ENCODE data around the gene OR2T2.
"Not testable (repeated sequence)": the region's sequence is repeated elsewhere in the genome, so short reads cannot be mapped to it uniquely, and the experiment has no call there.

OR2T2 gene

DNA sequence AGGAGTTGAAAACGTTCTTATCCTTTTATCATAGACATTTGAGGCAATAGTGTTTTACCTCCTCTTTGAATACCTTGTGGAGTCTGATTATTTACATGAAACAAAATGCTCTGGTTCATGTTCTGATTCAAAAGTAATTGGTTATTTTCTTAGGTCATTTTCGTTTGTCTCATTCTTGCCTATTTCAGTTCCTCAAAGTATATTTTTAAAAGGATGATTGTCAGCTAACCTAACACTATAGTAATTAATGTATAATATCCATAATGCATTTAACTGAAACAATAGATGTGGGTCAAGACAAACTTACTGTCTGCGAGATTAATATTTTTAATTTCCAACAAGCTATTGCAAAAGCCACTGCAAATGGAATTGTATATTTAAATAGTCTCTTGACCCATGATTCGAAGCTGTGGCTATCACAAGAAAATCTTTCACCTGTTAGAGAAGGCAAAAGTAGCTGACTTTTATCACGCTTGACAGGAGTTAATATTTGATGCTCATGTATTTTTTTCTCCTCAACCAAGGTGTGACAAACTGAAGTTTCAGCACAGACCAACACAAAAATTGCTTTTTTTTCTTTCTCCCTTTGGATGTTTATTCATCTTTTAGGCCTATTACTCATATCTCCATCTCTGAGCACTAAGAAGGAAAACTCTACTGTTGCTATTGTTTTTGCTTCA lies 5.2 kb downstream of the OR2T2 start:
- H3K9me3 ChIP-seq (ENCODE audit: insufficient read depth, low read length); H3K4me1 ChIP-seq (ENCODE audit: insufficient read depth, insufficient read length); H3K27me3 ChIP-seq (ENCODE audit: insufficient read depth, insufficient read length); DNase-seq (ENCODE audit: low read depth, low spot score); H3K4me3 ChIP-seq (ENCODE audit: insufficient read length, low read depth); H3K9ac ChIP-seq (ENCODE audit: insufficient read length, low read depth); H3K36me3 ChIP-seq (ENCODE audit: insufficient read depth, insufficient read length, low read length): not testable (repeated sequence)

DNA sequence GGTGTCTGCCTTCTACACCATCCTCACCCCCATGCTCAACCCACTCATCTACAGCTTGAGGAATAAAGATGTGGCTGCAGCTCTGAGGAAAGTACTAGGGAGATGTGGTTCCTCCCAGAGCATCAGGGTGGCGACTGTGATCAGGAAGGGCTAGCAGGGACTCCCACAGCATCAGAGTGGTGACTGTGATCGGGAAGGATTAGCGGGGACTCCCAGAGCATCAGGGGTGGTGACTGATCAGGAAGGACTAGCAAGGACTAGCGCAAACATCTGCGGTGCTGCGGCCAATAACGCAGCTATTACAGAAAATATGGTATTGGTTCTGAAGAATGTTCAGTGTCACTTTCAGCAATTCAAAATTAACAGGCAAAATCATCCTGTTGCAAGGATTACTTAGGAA lies 8.2 kb downstream of the OR2T2 start:
- H3K4me1 ChIP-seq (ENCODE audit: insufficient read depth, insufficient read length); H3K9me3 ChIP-seq (ENCODE audit: insufficient read depth, low read length); H3K9ac ChIP-seq (ENCODE audit: insufficient read length, low read depth); H3K27me3 ChIP-seq (ENCODE audit: insufficient read depth, insufficient read length); DNase-seq (ENCODE audit: low read depth, low spot score); H3K36me3 ChIP-seq (ENCODE audit: insufficient read depth, insufficient read length, low read length); H3K4me3 ChIP-seq (ENCODE audit: insufficient read length, low read depth): not testable (repeated sequence)

DNA sequence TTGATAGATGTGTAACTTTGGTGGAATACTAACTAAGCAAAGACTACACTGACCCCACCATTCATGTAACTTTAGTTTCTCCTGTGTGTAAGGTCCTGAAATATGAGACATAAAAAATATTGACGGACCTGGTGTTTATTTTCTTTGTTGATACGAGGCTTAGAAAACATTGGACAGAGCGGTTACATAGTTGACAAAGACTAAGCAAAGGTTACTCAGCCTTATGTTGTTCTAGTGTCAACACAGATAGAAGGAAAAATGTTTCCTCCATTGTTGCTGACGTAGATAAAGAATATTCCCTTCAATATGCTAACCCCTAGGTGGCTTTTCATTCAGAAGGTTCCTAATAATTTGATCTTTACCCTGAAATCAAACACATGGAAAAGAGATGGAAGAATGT lies 9.6 kb downstream of the OR2T2 start:
- H3K9ac ChIP-seq (ENCODE audit: insufficient read length, low read depth); H3K27me3 ChIP-seq (ENCODE audit: insufficient read depth, insufficient read length); H3K36me3 ChIP-seq (ENCODE audit: insufficient read depth, insufficient read length, low read length); H3K4me3 ChIP-seq (ENCODE audit: insufficient read length, low read depth); H3K9me3 ChIP-seq (ENCODE audit: insufficient read depth, low read length); DNase-seq (ENCODE audit: low read depth, low spot score); H3K4me1 ChIP-seq (ENCODE audit: insufficient read depth, insufficient read length): not testable (repeated sequence)

DNA sequence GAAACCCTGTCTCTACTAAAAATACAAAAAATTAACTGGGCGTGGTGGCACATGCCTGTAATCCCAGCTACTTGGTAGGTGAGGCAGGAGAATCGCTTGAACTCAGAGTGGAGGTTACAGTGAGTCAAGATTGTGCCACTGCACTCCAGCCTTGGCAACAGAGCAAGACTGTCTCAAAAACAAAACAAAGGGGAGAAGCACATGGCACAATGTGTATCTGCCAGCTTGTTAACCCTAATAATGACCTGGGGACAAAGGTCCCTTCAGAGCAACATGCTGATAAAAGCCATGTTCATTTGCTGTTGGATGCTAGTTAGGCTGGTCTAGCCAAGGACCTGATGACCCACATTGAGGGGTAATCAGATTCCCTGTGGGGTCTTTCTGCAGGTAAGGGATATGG lies 11.2 kb downstream of the OR2T2 start:
- H3K9ac ChIP-seq (ENCODE audit: insufficient read length, low read depth); H3K27me3 ChIP-seq (ENCODE audit: insufficient read depth, insufficient read length); H3K4me3 ChIP-seq (ENCODE audit: insufficient read length, low read depth); H3K4me1 ChIP-seq (ENCODE audit: insufficient read depth, insufficient read length); H3K36me3 ChIP-seq (ENCODE audit: insufficient read depth, insufficient read length, low read length); DNase-seq (ENCODE audit: low read depth, low spot score); H3K9me3 ChIP-seq (ENCODE audit: insufficient read depth, low read length): not testable (repeated sequence)

DNA sequence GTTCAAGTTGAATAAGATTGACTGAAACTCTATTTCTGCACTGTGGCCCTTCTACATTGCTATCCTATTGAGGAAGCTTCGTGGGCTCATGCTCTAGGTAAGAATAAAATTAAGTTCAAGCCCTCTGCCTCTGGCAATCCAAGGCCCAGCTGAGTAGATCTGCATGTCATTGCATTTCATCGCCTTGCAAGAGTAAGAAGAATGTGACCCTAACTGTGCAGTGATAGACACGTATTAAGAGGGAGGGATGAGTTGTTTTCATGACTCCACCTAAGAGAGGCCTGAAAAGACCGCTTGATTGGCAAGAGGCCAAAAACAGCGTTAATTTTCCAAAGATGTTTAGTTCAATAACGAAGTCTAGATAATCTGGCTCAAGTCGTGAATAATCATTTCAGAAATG lies 13.7 kb downstream of the OR2T2 start:
- not testable (repeated sequence) for H3K27me3 ChIP-seq (ENCODE audit: insufficient read depth, insufficient read length); DNase-seq (ENCODE audit: low read depth, low spot score); H3K36me3 ChIP-seq (ENCODE audit: insufficient read depth, insufficient read length, low read length); H3K4me1 ChIP-seq (ENCODE audit: insufficient read depth, insufficient read length); H3K4me3 ChIP-seq (ENCODE audit: insufficient read length, low read depth); H3K9me3 ChIP-seq (ENCODE audit: insufficient read depth, low read length); H3K9ac ChIP-seq (ENCODE audit: insufficient read length, low read depth)

DNA sequence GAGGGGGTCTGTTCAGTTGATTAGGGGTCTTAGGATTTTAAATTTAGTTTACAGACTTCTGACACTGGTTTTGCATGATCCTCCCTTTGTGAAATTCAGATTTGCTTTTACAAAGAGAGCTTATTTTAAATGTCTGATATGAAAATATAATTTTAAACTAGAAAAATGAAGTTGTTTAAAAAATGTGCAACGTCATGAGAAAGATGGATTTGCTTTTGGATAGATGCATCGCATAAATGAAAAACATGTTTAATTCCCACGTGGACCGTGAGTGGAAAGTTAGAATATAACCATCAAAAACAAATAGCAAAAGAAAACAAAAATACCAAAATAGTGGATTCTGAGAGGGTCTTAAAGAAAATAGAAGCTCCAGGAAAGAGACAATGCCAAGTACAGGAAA lies 25.7 kb downstream of the OR2T2 start:
- Histone ChIP-seq H3K4me1 (ENCODE audit: insufficient read depth, insufficient read length) (no peaks in the 10 kb centered on the region), H3K9ac (ENCODE audit: insufficient read length, low read depth) (no peak overlapping the region), H3K36me3 (ENCODE audit: insufficient read depth, insufficient read length, low read length) (no peaks in the 10 kb centered on the region), H3K27me3 (ENCODE audit: insufficient read depth, insufficient read length) (no peaks in the 10 kb centered on the region), H3K4me3 (ENCODE audit: insufficient read length, low read depth) (no peak overlapping the region), H3K9me3 (ENCODE audit: insufficient read depth, low read length) (no peaks in the 10 kb centered on the region)
- TF ChIP-seq ZNF274 (IDR thresholded peaks at IDR 0.05; ENCODE audit: low read depth, low read length) (no peak), YY1 (IDR thresholded peaks at IDR 0.05; ENCODE audit: insufficient read depth, insufficient read length) (no peak), SUZ12 (IDR thresholded peaks at IDR 0.05; ENCODE audit: extremely low read depth, insufficient read depth, insufficient read length) (no peak)
- DNase-seq (ENCODE audit: low read depth, low spot score): no peak

DNA sequence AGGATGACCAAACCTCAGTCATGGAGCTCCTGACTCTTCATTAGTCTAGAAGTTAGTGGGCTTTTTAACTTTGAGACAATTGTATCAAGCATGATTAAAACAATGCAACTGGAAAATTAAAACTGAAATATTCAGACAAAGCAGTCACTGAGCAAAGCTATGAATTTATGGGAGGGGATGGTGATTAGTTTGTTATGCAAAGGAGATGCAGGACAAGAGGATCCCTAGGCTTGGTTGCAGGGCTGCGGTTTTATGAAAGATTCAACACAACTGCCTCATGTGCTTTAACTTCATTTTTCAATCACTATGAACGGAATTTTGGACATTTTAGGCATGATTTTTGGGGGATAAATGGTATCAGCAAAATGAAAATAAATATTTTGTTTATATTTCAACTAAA lies 26.7 kb downstream of the OR2T2 start:
- not testable (repeated sequence) for H3K36me3 ChIP-seq (ENCODE audit: insufficient read depth, insufficient read length, low read length); H3K9me3 ChIP-seq (ENCODE audit: insufficient read depth, low read length); H3K27me3 ChIP-seq (ENCODE audit: insufficient read depth, insufficient read length); H3K4me1 ChIP-seq (ENCODE audit: insufficient read depth, insufficient read length); DNase-seq (ENCODE audit: low read depth, low spot score); H3K4me3 ChIP-seq (ENCODE audit: insufficient read length, low read depth); H3K9ac ChIP-seq (ENCODE audit: insufficient read length, low read depth)

DNA sequence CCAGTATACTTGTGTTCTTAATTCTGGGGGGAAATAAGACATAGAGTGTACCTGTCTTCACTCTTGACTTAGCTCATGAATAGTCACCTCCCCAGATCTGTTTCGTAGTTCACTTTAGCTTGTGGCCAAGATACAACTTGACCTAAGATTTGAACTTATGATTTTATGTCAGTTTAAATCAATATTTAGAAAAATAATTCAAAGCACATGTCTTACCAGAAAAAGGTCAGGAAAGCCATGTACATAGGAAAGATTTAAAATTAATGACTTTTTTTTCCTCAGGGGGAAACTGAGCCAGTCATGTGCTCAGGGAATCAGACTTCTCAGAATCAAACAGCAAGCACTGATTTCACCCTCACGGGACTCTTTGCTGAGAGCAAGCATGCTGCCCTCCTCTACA lies 27.6 kb downstream of the OR2T2 start, which contains the start of gene OR2T3:
Gene OR2T3, plus strand, starts transcription at position 301 of the 400 bp plus-strand sequence. Its CDS starts 0 bp downstream, at position 301.
- not testable (repeated sequence) for H3K27me3 ChIP-seq (ENCODE audit: insufficient read depth, insufficient read length); H3K9me3 ChIP-seq (ENCODE audit: insufficient read depth, low read length); H3K36me3 ChIP-seq (ENCODE audit: insufficient read depth, insufficient read length, low read length); DNase-seq (ENCODE audit: low read depth, low spot score); H3K9ac ChIP-seq (ENCODE audit: insufficient read length, low read depth); H3K4me1 ChIP-seq (ENCODE audit: insufficient read depth, insufficient read length); H3K4me3 ChIP-seq (ENCODE audit: insufficient read length, low read depth)

DNA sequence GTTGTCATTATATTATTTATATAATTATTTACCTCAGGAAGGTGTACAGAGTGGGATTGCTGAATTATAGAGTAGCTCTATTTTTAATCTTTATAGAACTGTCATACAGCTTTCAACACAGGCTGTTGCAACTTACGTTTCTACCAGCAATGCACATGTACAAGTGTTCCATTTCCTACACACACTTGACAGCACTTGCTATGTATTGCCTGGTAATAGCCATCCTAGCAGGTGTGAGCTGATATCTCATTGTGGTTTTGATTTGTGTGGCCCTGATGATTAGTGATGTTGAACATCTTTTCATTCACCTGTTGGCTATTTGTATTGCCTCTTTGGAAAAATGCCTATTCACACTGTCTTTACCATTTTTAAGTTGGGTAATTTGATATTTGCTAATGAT lies 30.2 kb downstream of the OR2T2 start:
- H3K27me3 ChIP-seq (ENCODE audit: insufficient read depth, insufficient read length); H3K9ac ChIP-seq (ENCODE audit: insufficient read length, low read depth); H3K36me3 ChIP-seq (ENCODE audit: insufficient read depth, insufficient read length, low read length); H3K9me3 ChIP-seq (ENCODE audit: insufficient read depth, low read length); H3K4me3 ChIP-seq (ENCODE audit: insufficient read length, low read depth); DNase-seq (ENCODE audit: low read depth, low spot score); H3K4me1 ChIP-seq (ENCODE audit: insufficient read depth, insufficient read length): not testable (repeated sequence)

DNA sequence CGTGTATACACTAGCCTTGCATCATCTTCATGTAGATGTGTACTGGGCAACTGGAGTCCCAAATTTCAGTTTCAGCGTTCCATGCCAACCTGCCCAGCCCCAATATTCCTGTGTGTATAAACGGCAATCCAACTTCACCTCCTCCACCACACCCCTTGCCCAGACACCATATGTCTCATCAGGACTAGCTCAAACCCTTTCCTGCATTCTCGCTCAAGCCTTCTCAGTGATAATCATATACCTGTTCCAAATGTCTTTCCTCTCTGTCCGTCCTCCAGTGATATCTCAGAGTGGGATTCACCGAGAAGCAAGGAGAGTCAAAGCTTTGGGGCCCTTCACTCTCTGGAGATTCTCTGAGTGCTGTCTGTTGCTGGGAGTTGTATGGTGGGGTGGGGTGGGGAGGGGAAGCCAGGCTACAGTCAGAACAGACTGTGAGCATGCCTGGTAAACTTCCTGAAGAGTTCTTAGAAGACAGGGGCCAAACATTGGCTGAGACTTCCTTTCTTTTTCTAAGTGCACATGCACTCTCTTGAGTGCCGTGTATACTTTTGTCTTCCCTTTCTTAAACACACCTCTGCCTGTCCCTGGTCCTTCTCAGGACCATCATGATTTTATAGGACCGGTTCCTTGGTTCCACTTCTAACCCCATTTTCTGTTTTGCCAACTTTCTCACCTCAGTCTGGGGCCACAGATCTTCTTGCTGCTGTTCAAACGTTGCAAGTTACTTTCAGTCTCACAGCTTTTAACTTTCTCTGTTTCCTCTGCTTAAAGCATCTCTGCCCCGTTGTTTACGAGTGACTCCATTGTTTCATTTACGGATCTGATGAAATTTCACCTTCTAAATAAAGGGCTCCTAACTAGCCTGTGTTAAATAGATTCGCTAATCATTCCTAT lies 36.5 kb downstream of the OR2T2 start:
- not testable (repeated sequence) for DNase-seq (ENCODE audit: low read depth, low spot score); H3K4me3 ChIP-seq (ENCODE audit: insufficient read length, low read depth); H3K27me3 ChIP-seq (ENCODE audit: insufficient read depth, insufficient read length); H3K9me3 ChIP-seq (ENCODE audit: insufficient read depth, low read length); H3K9ac ChIP-seq (ENCODE audit: insufficient read length, low read depth); H3K4me1 ChIP-seq (ENCODE audit: insufficient read depth, insufficient read length); H3K36me3 ChIP-seq (ENCODE audit: insufficient read depth, insufficient read length, low read length)

DNA sequence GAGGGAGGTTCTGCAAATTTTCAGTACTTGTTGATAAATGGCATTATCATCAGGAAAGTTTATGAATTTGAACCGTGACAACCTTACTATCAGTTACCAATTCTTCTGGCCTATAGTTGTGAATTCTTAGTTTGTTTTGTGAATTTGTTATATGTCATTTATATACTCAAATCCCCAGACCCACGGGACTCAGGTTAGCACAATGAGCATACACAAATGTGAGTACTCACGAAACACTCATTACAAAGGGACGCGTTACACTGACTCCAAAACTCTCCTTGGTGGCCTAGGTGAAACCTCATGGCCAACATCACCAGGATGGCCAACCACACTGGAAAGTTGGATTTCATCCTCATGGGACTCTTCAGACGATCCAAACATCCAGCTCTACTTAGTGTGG lies 42.9 kb downstream of the OR2T2 start, which contains the start of gene OR2T5:
Gene OR2T5, plus strand, starts transcription at position 301 of the 400 bp plus-strand sequence. Its CDS starts 0 bp downstream, at position 301.
- not testable (repeated sequence) for H3K4me1 ChIP-seq (ENCODE audit: insufficient read depth, insufficient read length); H3K9ac ChIP-seq (ENCODE audit: insufficient read length, low read depth); H3K27me3 ChIP-seq (ENCODE audit: insufficient read depth, insufficient read length); H3K36me3 ChIP-seq (ENCODE audit: insufficient read depth, insufficient read length, low read length); H3K9me3 ChIP-seq (ENCODE audit: insufficient read depth, low read length); H3K4me3 ChIP-seq (ENCODE audit: insufficient read length, low read depth); DNase-seq (ENCODE audit: low read depth, low spot score)

Measured in NT2/D1 (cell line).